ENCODE measurements around the gene GRAMD1B. TPM values are rescaled to one million over a fixed set of nuclear protein-coding genes. Genes with fewer than 3 reads are reported as not detected.

The GRAMD1B gene
- total and polyA plus RNA-seq, 8 donors = 3.3 to 7.4 (median 4.8) TPM

- TF ChIP-seq CTCF (IDR thresholded peaks at IDR 0.05) = no peak
- intact Hi-C loops (cut with DNase I) = no loop called here
- Histone ChIP-seq H3K36me3 (peaks cover 0 to 38% of the 10 kb centered on the region in 2 donors), H3K4me3 (no peak overlapping the region), H3K9me3 (no peaks in the 10 kb centered on the region), H3K27me3 (no peaks in the 10 kb centered on the region), H3K27ac (no peak overlapping the region), H3K4me1 (no peaks in the 10 kb centered on the region)
- DNase-seq = no peak
- no peak for ATAC-seq
Observed at GRCh38 chr11:123603666-123604065, 173.6 kb downstream of the GRAMD1B start.

GRCh38 chr11:123607781-123608180 is 177.7 kb downstream of the GRAMD1B start:
- no peaks in the 10 kb centered on the region for H3K4me1 ChIP-seq
- peaks cover 0 to 55% of the 10 kb centered on the region in 2 donors for H3K36me3 ChIP-seq
- TF ChIP-seq CTCF (IDR thresholded peaks at IDR 0.05) = no peak
- H3K9me3 ChIP-seq = no peaks in the 10 kb centered on the region
- no peak overlapping the region for H3K27ac ChIP-seq
- H3K4me3 ChIP-seq = no peak overlapping the region
- H3K27me3 ChIP-seq = no peaks in the 10 kb centered on the region
- ATAC-seq = no peak
- intact Hi-C loops (cut with DNase I) = no loop called here
- no peak for DNase-seq

- H3K27ac ChIP-seq = no peak overlapping the region
- no peak for DNase-seq
- no peak overlapping the region for H3K4me3 ChIP-seq
- ATAC-seq = no peak
- no peaks in the 10 kb centered on the region for H3K27me3 ChIP-seq
- no peak for TF ChIP-seq CTCF (IDR thresholded peaks at IDR 0.05)
- H3K36me3 ChIP-seq = peaks cover 0 to 56% of the 10 kb centered on the region in 2 donors
- no peaks in the 10 kb centered on the region for H3K4me1 ChIP-seq
- intact Hi-C loops (cut with DNase I) = no loop called here
- no peaks in the 10 kb centered on the region for H3K9me3 ChIP-seq
Observed at GRCh38 chr11:123608371-123608770, 178.3 kb downstream of the GRAMD1B start.

GRCh38 chr11:123608945-123609344 is 178.9 kb downstream of the GRAMD1B start:
- DNase-seq = no peak
- peaks cover 0 to 57% of the 10 kb centered on the region in 2 donors for H3K36me3 ChIP-seq
- H3K4me3 ChIP-seq = no peak overlapping the region
- TF ChIP-seq CTCF (IDR thresholded peaks at IDR 0.05) = no peak
- no peak for ATAC-seq
- no peaks in the 10 kb centered on the region for H3K4me1 ChIP-seq
- intact Hi-C loops (cut with DNase I) = no loop called here
- no peaks in the 10 kb centered on the region for H3K9me3 ChIP-seq
- no peak overlapping the region for H3K27ac ChIP-seq
- H3K27me3 ChIP-seq = no peaks in the 10 kb centered on the region

- H3K4me1 ChIP-seq = no peaks in the 10 kb centered on the region
- no peak overlapping the region for H3K27ac ChIP-seq
- H3K9me3 ChIP-seq = no peaks in the 10 kb centered on the region
- H3K36me3 ChIP-seq = peaks cover 0 to 63% of the 10 kb centered on the region in 2 donors
- TF ChIP-seq CTCF (IDR thresholded peaks at IDR 0.05) = no peak
- no peak overlapping the region for H3K4me3 ChIP-seq
- DNase-seq (no peak), ATAC-seq (no peak)
- H3K27me3 ChIP-seq = no peaks in the 10 kb centered on the region
- intact Hi-C loops (cut with DNase I) = no loop called here
Observed at GRCh38 chr11:123611698-123612097, 181.6 kb downstream of the GRAMD1B start.

Data from left lung (tissue), 10 donors.